Measurements from ENCODE around the gene NEURL3.

DNA sequence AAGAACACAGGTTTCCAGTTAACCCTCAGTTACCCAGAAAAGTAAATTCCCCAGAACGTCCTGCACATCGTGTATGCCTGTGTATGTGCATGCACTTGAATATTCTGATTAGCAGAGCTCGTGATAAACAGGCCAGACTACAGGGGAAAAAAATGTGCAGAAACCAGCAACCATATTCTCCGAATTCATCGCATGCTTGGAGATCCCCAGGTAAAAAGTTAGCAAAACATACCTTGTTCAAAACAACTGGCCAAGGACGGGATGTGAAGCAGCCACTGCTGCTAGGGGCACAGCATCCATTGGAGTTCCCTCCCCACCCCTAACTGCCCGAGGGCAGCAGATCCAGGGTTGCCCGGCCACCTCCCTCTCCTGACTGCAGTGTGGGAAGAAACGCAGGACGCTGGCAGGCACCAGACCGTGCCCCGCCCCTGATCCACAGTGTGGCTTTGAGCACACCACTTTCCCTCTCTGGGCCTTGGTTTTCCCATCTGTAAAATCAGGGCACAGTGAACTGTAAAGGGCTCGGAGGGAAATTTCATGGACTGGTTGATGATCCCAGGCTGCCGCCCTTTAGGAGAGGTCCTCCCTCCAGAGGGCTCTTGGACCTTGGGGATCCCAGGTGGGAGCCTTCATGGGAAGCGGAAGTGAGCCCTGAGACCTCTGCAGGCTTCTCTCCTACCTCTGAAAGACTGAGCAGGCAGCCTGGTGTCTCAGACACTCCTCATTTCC, 19.5 kb upstream of the NEURL3 start:
- TF ChIP-seq POLR2AphosphoS5 (IDR thresholded peaks at IDR 0.05; ENCODE audit: low read depth, low read length) (no peak), POLR2A (IDR thresholded peaks at IDR 0.05; ENCODE audit: low read depth, low read length) (no peak), TAF1 (IDR thresholded peaks at IDR 0.05; ENCODE audit: low read depth, low read length) (no peak), POU2F2 (IDR thresholded peaks at IDR 0.05; ENCODE audit: low read depth, low read length) (no peak)

All from GM12891 (cell line).